Liver (tissue), 9 donors: Measurements from ENCODE around the gene XPR1. TPM values are rescaled to one million over a fixed set of nuclear protein-coding genes. Genes with fewer than 3 reads are reported as not detected.

Source experiments
- DNase-seq: peaks from one replicate; pipeline ENCODE4 v3.0.0-alpha.2; 2017; ENCODE audit warnings: low spot score
- H3K27ac ChIP-seq, 2 donors: one replicate each; pipeline ENCODE4 v1.7.0; 2013; ENCODE audit warnings: inconsistent platforms in 2 of 2, low read length in 2 of 2, control low read depth in 1 of 2, low read depth in 1 of 2, mild to moderate bottlenecking in 1 of 2
- H3K27me3 ChIP-seq, 4 donors: one replicate each; pipeline versions ENCODE4 v1.6.1 to v1.7.0; 2013; ENCODE audit warnings: low read length in 3 of 4, inconsistent platforms in 1 of 4, mild to moderate bottlenecking in 1 of 4, moderate library complexity in 1 of 4; ENCODE audit not compliant: control insufficient read depth in 4 of 4, insufficient read depth in 4 of 4
- H3K36me3 ChIP-seq, 4 donors: one replicate each; pipeline versions ENCODE4 v1.6.1 to v1.7.0; 2013; ENCODE audit warnings: low read length in 3 of 4, mild to moderate bottlenecking in 3 of 4, low read depth in 1 of 4, moderate library complexity in 1 of 4; ENCODE audit not compliant: control insufficient read depth in 4 of 4, insufficient read depth in 3 of 4
- H3K4me1 ChIP-seq, 4 donors: one replicate each; pipeline versions ENCODE4 v1.6.1 to v1.7.0; 2013; ENCODE audit warnings: low read length in 3 of 4, mild to moderate bottlenecking in 3 of 4, moderate library complexity in 1 of 4; ENCODE audit not compliant: control insufficient read depth in 4 of 4, insufficient read depth in 4 of 4
- H3K4me3 ChIP-seq, 3 donors: one replicate each; pipeline versions ENCODE4 v1.6.1 to v1.7.0; 2013; ENCODE audit warnings: low read length in 3 of 3, control low read depth in 1 of 3, low read depth in 1 of 3, mild to moderate bottlenecking in 1 of 3
- H3K9ac ChIP-seq, 2 donors: one replicate each; pipeline ENCODE4 v1.7.0; 2013; ENCODE audit warnings: low read length in 2 of 2, mild to moderate bottlenecking in 2 of 2, moderate library complexity in 2 of 2, control low read depth in 1 of 2, low read depth in 1 of 2
- H3K9me3 ChIP-seq, 4 donors: one replicate each; pipeline versions ENCODE4 v1.6.1 to v1.7.0; 2013; ENCODE audit warnings: low read length in 3 of 4; ENCODE audit not compliant: control insufficient read depth in 4 of 4
- EGR1 ChIP-seq, 2 donors: IDR thresholded peaks; 2 replicates each; pipeline ENCODE4 v1.6.1; 2016 to 2018; ENCODE audit warnings: antibody characterized with exemption in 2 of 2, low read depth in 2 of 2
- FOXA1 ChIP-seq: IDR thresholded peaks from 2 replicates; pipeline ENCODE4 v1.6.1; 2016; ENCODE audit warnings: antibody characterized with exemption
- FOXA2 ChIP-seq: IDR thresholded peaks from 2 replicates; pipeline ENCODE4 v1.6.1; 2016; ENCODE audit warnings: antibody characterized with exemption
- GABPA ChIP-seq, 2 donors: IDR thresholded peaks in 1 of 2; conservative IDR thresholded peaks in 1 of 2; 2 replicates each; pipeline ENCODE4 v1.6.1; 2016; ENCODE audit warnings: antibody characterized with exemption in 2 of 2, mild to moderate bottlenecking in 1 of 2, moderate library complexity in 1 of 2
- HNF4G ChIP-seq: IDR thresholded peaks from 2 replicates; pipeline ENCODE4 v1.6.1; 2016; ENCODE audit warnings: antibody characterized with exemption
- JUND ChIP-seq, 2 donors: IDR thresholded peaks; 2 replicates each; pipeline ENCODE4 v1.6.1; 2016; ENCODE audit warnings: antibody characterized with exemption in 2 of 2
- RXRA ChIP-seq, 2 donors: IDR thresholded peaks; 2 replicates each; pipeline ENCODE4 v1.6.1; 2017 to 2018; ENCODE audit warnings: antibody characterized with exemption in 2 of 2, mild to moderate bottlenecking in 1 of 2
- SP1 ChIP-seq: IDR thresholded peaks from 2 replicates; pipeline ENCODE4 v1.6.1; 2018; ENCODE audit warnings: antibody characterized with exemption, mild to moderate bottlenecking
- TAF1 ChIP-seq: conservative IDR thresholded peaks from 2 replicates; pipeline ENCODE4 v1.6.1; 2016; ENCODE audit warnings: antibody characterized with exemption, mild to moderate bottlenecking
- YY1 ChIP-seq: IDR thresholded peaks from 2 replicates; pipeline ENCODE4 v1.6.1; 2016; ENCODE audit warnings: antibody characterized with exemption, mild to moderate bottlenecking
- WGBS: extraction: QIAGEN DNeasy Blood & Tissue Kit; methylation state at CpG from one replicate; pipeline ENCODE4 v1.1.7; 2013; 5-methylcytosine and 5-hydroxymethylcytosine counted together
- polyA plus RNA-seq, 2 donors: library from polyadenylated mRNA; stranded (reverse) in 1 of 2; unstranded in 1 of 2; fragments of 200-250 nt in 1 of 2; fragments of >200 nt in 1 of 2; fragmentation: Nextera tagmentation in 1 of 2; extraction: Ambion mirVana in 1 of 2; gene quantifications; one replicate each; pipeline versions ENCODE4 v1.2.1 to v1.2.3, GENCODE V29; 2013 to 2015
- total RNA-seq, 2 donors: library from RNA; depleted of rRNA; stranded (reverse); fragments of >200 nt; gene quantifications; one replicate each; pipeline ENCODE4 v1.2.3, GENCODE V29; 2014
- TF ChIP-seq, protein P1 (sequence below): IDR thresholded peaks from 2 replicates; pipeline ENCODE4 v1.6.1; 2016; ENCODE audit warnings: antibody characterized with exemption, mild to moderate bottlenecking
- TF ChIP-seq, protein P2 (sequence below): IDR thresholded peaks from 2 replicates; pipeline ENCODE4 v1.6.1; 2016; ENCODE audit warnings: antibody characterized with exemption
- TF ChIP-seq, protein P3 (sequence below): fragments of 150-350 bp; IDR thresholded peaks from 2 replicates; pipeline ENCODE4 v1.5.1; 2017; ENCODE audit warnings: improper control_type of control experiment, low read depth, low read length; ENCODE audit not compliant: missing input control
- TF ChIP-seq, protein P4 (sequence below): IDR thresholded peaks from 2 replicates; pipeline ENCODE4 v1.6.1; 2016; ENCODE audit warnings: antibody characterized with exemption
- donor health status: healthy.
- donor health status: healthy.
- donor health status: healthy.
- donor health status: healthy.
- donor health status: healthy.

The XPR1 gene
- total and polyA plus RNA-seq, 4 donors, result 1.8 to 14.3 (median 5.9) TPM

DNA sequence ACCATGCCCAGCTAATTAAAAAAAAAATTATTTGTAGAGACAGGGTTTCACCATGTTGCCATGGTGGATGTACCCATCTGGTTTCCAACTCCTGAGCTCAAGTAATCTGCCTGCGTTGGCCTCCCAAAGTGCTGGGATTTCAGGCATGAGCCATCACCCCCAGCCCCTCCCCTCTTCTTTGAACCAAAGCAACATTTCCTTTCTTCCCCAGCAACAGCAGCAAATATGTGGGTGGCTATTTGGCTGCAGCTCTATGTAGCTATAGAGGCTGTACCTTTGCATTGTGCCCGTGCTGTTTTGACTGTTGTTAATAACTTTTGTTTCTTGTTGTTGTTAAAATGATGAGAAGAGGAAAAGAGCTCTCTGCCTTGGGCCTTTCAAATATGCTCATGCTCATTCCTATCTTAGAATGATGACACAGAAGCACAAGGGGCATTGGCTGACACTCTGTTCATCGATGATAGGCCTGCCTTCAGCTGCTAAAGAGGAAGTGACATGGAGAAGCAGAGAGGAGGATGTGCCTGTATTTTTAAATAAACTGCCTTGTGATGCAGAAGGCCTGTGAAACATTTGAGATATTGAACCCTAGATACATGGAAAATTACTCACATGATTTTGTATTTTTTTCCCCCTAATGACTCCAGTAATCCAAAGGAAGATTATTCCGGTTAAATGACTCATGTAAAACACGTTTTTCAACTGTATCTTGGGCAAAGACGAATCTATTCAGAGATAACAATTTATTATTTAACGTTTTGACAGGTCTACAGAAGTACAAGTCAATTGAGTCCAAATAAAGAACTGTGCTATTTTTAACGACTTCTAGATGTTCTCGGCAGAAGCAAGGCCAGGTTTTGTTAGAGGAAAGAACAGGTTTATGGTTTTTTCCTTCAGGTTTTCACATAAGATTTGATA, 20.5 kb upstream of the XPR1 start (continued):
- TF ChIP-seq, protein P1, sequence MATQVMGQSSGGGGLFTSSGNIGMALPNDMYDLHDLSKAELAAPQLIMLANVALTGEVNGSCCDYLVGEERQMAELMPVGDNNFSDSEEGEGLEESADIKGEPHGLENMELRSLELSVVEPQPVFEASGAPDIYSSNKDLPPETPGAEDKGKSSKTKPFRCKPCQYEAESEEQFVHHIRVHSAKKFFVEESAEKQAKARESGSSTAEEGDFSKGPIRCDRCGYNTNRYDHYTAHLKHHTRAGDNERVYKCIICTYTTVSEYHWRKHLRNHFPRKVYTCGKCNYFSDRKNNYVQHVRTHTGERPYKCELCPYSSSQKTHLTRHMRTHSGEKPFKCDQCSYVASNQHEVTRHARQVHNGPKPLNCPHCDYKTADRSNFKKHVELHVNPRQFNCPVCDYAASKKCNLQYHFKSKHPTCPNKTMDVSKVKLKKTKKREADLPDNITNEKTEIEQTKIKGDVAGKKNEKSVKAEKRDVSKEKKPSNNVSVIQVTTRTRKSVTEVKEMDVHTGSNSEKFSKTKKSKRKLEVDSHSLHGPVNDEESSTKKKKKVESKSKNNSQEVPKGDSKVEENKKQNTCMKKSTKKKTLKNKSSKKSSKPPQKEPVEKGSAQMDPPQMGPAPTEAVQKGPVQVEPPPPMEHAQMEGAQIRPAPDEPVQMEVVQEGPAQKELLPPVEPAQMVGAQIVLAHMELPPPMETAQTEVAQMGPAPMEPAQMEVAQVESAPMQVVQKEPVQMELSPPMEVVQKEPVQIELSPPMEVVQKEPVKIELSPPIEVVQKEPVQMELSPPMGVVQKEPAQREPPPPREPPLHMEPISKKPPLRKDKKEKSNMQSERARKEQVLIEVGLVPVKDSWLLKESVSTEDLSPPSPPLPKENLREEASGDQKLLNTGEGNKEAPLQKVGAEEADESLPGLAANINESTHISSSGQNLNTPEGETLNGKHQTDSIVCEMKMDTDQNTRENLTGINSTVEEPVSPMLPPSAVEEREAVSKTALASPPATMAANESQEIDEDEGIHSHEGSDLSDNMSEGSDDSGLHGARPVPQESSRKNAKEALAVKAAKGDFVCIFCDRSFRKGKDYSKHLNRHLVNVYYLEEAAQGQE, result no peak
- TF ChIP-seq HNF4G, result no peak
- TF ChIP-seq EGR1 (IDR thresholded peaks at IDR 0.05; ENCODE audit: low read depth in 2 of 2), result no peak
- no peak for TF ChIP-seq GABPA (IDR thresholded peaks at IDR 0.05 in 1 of 2, conservative IDR thresholded peaks at IDR 0.05 in 1 of 2)
- TF ChIP-seq FOXA2, result no peak
- TF ChIP-seq FOXA1, result no peak
- TF ChIP-seq SP1, result no peak

DNA sequence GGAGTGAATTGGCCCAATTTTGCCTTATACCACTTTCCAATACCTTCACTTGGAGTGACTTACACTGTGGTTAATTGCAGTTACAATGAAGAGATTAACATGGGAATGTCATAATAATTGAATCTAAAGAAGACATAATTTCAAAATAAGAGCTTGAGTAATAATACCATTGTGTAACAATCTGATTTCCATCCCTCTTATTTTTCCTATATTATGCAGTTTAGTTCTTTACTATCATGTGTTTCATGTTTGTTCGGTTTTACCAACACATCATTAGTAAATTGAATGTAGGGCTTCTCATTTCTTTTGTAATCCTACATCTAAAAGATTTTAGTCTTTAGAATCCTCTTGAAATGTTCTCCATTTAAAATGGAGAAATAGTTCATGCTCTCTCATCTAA, 19.2 kb upstream of the XPR1 start:
- Histone ChIP-seq H3K4me1 (no peaks in the 10 kb centered on the region), H3K4me3 (no peak overlapping the region), H3K9me3 (no peaks in the 10 kb centered on the region), H3K9ac (no peak overlapping the region), H3K27ac (no peak overlapping the region), H3K36me3 (no peaks in the 10 kb centered on the region), H3K27me3 (no peaks in the 10 kb centered on the region)
- no peak for DNase-seq
- TF ChIP-seq RXRA (IDR thresholded peaks at IDR 0.05) (no peak), GABPA (IDR thresholded peaks at IDR 0.05 in 1 of 2, conservative IDR thresholded peaks at IDR 0.05 in 1 of 2) (no peak), JUND (IDR thresholded peaks at IDR 0.05) (no peak), TAF1 (no peak), FOXA2 (no peak), HNF4G (no peak), FOXA1 (no peak), EGR1 (IDR thresholded peaks at IDR 0.05; ENCODE audit: low read depth in 2 of 2) (no peak), YY1 (no peak)
- TF ChIP-seq, protein P2, sequence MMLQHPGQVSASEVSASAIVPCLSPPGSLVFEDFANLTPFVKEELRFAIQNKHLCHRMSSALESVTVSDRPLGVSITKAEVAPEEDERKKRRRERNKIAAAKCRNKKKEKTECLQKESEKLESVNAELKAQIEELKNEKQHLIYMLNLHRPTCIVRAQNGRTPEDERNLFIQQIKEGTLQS, result no peak
- TF ChIP-seq, protein P1, result no peak
- TF ChIP-seq, protein P3, sequence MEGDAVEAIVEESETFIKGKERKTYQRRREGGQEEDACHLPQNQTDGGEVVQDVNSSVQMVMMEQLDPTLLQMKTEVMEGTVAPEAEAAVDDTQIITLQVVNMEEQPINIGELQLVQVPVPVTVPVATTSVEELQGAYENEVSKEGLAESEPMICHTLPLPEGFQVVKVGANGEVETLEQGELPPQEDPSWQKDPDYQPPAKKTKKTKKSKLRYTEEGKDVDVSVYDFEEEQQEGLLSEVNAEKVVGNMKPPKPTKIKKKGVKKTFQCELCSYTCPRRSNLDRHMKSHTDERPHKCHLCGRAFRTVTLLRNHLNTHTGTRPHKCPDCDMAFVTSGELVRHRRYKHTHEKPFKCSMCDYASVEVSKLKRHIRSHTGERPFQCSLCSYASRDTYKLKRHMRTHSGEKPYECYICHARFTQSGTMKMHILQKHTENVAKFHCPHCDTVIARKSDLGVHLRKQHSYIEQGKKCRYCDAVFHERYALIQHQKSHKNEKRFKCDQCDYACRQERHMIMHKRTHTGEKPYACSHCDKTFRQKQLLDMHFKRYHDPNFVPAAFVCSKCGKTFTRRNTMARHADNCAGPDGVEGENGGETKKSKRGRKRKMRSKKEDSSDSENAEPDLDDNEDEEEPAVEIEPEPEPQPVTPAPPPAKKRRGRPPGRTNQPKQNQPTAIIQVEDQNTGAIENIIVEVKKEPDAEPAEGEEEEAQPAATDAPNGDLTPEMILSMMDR, result no peak
- TF ChIP-seq, protein P4, sequence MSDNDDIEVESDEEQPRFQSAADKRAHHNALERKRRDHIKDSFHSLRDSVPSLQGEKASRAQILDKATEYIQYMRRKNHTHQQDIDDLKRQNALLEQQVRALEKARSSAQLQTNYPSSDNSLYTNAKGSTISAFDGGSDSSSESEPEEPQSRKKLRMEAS, result no peak
- 95% methylated on average over 1 of the region's 1 CpG for WGBS
